ENCODE data around the gene RIPOR3. TPM values are rescaled to one million over a fixed set of nuclear protein-coding genes. Genes with fewer than 3 reads are reported as not detected.
A peak's percentile ranks its signal among the peaks of the same experiment; 100 is the strongest.

The RIPOR3 gene
- total RNA-seq, 1 experiment from 2014 or later: 0.46 TPM

DNA sequence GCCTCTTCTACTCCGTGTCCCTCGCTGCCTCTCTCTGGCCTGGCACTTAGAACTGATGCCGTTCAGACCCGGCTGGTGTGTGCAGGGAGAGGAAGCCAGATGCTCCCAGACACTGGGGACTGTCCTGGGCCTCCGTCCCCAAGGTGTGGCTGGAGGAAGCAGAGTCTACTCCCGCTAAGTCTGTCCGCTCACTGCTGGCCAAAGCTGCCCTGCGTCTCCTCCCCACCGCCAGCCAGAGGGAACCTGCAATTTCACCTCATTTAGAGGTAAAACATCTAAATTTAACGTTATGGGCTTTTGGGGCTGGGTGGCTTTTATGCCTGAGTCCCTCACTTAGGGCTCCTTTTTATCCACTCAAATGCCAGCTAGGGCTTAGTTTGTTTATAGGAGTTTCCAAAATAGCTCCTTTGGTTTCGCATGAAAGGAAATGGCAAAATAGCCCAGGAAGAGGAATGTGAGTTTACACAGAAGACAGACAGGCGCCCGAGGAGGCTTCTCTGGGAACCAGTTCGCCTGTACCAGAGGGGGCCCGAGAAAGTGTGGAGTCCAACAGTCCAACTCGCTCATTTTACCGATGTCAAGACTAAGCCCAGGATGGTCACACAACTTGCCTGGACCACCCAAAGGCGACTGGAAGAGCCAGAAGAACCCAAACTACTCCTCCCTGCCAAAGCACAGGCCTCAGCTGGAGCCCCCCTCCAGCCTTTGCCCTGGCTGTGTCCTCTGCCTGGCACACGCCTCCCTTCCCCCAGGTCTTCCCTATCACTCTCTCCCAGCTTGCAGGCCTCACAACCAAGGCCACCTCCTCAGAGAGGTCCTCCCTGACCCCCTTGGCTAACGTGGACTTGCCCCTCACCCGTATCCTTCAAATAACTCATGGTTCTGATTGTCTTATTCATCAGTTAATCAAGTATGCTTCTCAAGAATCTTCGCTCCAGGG lies 54.5 kb downstream of the RIPOR3 start:
- DNase-seq: no peak
- Histone ChIP-seq H3K4me2 (ENCODE audit: insufficient read depth, insufficient read length, low read length) (no peak overlapping the region), H3K27ac (ENCODE audit: insufficient read length, low read depth, low read length) (no peak overlapping the region), H3K79me1 (ENCODE audit: insufficient read depth, low read depth, low read length, poor library complexity, severe bottlenecking) (no peaks in the 10 kb centered on the region), H3K14ac (ENCODE audit: insufficient read depth, low read length) (peak overlapping the region; percentile 17), H3K9ac (ENCODE audit: extremely low read depth, insufficient read length, low read length) (no peak overlapping the region), H4K8ac (replicated peaks; ENCODE audit: insufficient read length, low read depth, low read length) (no peak overlapping the region), H3K18ac (ENCODE audit: insufficient read length, low read depth, low read length) (peak overlapping the region; percentile 61), H3K79me2 (ENCODE audit: insufficient read depth, low read length) (no peaks in the 10 kb centered on the region), H2BK15ac (ENCODE audit: low read depth, low read length) (no peak overlapping the region), H4K20me1 (ENCODE audit: control insufficient read depth, insufficient read depth, insufficient read length) (no peaks in the 10 kb centered on the region), H3K4me1 (ENCODE audit: insufficient read depth, low read length) (peaks cover 13% of the 10 kb centered on the region; the same call in 1 of the 2 replicates), H2BK12ac (ENCODE audit: insufficient read length, low read depth, low read length) (no peak overlapping the region), H3K9me3 (ENCODE audit: control insufficient read depth, low read depth, low read length) (no peaks in the 10 kb centered on the region), H2BK20ac (ENCODE audit: low read depth, low read length, poor library complexity, severe bottlenecking) (no peak overlapping the region), H4K5ac (ENCODE audit: insufficient read length, low read depth, low read length) (no peak overlapping the region), H4K91ac (ENCODE audit: insufficient read length, low read depth, low read length) (peak overlapping the region; percentile 31), H2BK120ac (ENCODE audit: low read depth, low read length, poor library complexity, severe bottlenecking) (no peak overlapping the region), H3K56ac (ENCODE audit: insufficient read length, low read depth, low read length) (no peak overlapping the region), H3K4ac (ENCODE audit: low read depth, low read length) (no peak overlapping the region; the same call in 1 of the 2 replicates), H2AFZ (ENCODE audit: low read length) (no peak overlapping the region), H3T11ph (ENCODE audit: low read length) (no peak overlapping the region), H3K23me2 (ENCODE audit: insufficient read length, low read depth, low read length, poor library complexity, severe bottlenecking) (no peaks in the 10 kb centered on the region), H2AK5ac (ENCODE audit: insufficient read length, low read length) (no peak overlapping the region), H2BK5ac (ENCODE audit: insufficient read length, low read length) (no peak overlapping the region), H3K23ac (ENCODE audit: insufficient read length, low read depth, low read length) (no peak overlapping the region), H3K27me3 (ENCODE audit: insufficient read depth, low read length) (no peaks in the 10 kb centered on the region)
- WGBS (ENCODE audit: extremely low coverage, insufficient read length, low lambda C conversion rate): no CpG with 5 or more reads among the region's 22 CpGs
- Mint-ChIP-seq H3K27me3 (ENCODE audit: low read depth) (peaks cover 6% of the 10 kb centered on the region; the same call in 1 of the 2 replicates), H3K4me3 (peak overlapping the region in 1 of 2 experiments; percentile 20; a peak in 1 of 5 replicates), H3K36me3 (ENCODE audit: insufficient read depth in 1 of 3, low read depth in 3 of 3) (no peaks in the 10 kb centered on the region; a peak in 1 of 7 replicates), H3K4me1 (peaks cover 42 to 58% of the 10 kb centered on the region in 2 experiments), H3K27ac (peak overlapping the region in 2 of 3 experiments; percentile 7 to 79; a peak in 2 of 7 replicates), H3K9me3 (no peaks in the 10 kb centered on the region; a peak in 1 of 5 replicates)
- no peak for TF ChIP-seq CTCF (conservative IDR thresholded peaks at IDR 0.05)
